Mesendoderm (in vitro differentiated cells): ENCODE results near the gene PLPP7.
A peak's percentile ranks its signal among the peaks of the same experiment; 100 is the strongest.
"Not testable (repeated sequence)": the region's sequence is repeated elsewhere in the genome, so short reads cannot be mapped to it uniquely, and the experiment has no call there.

Experiments
- DNase-seq: peaks from one replicate; pipeline ENCODE4 v3.0.0; 2013
- H2AK5ac ChIP-seq: 2 replicates; pipeline ENCODE4 v1.6.1; 2013; ENCODE audit warnings: low read length, inconsistent platforms
- H2BK120ac ChIP-seq: 2 replicates; pipeline ENCODE4 v1.6.1; 2013; ENCODE audit warnings: low read depth, mild to moderate bottlenecking, low read length, moderate library complexity, mixed read lengths
- H2BK15ac ChIP-seq: replicated peaks from 2 replicates; pipeline ENCODE4 v1.6.1; 2013; ENCODE audit warnings: low read depth, mild to moderate bottlenecking, moderate library complexity
- H2BK5ac ChIP-seq: 2 replicates; pipeline ENCODE4 v1.6.1; 2013; ENCODE audit warnings: low read length, inconsistent platforms
- H3K18ac ChIP-seq: 2 replicates; pipeline ENCODE4 v1.6.1; 2013; ENCODE audit warnings: mild to moderate bottlenecking, low read length, mixed read lengths
- H3K23ac ChIP-seq: one replicate; pipeline ENCODE4 v1.6.1; 2013; ENCODE audit warnings: low read length
- H3K27ac ChIP-seq: 2 replicates; pipeline ENCODE4 v1.5.1; 2013; ENCODE audit warnings: low read depth, mild to moderate bottlenecking, inconsistent platforms, low read length, moderate library complexity
- H3K27me3 ChIP-seq: 2 replicates; pipeline ENCODE4 v1.6.1; 2013; ENCODE audit warnings: low read length, control low read depth, mild to moderate bottlenecking, inconsistent platforms; ENCODE audit not compliant: insufficient read depth, poor library complexity
- H3K36me3 ChIP-seq: 2 replicates; pipeline ENCODE4 v1.6.1; 2013; ENCODE audit warnings: low read length, inconsistent platforms; ENCODE audit not compliant: control insufficient read depth, insufficient read depth
- H3K4ac ChIP-seq: one replicate; pipeline ENCODE4 v1.6.1; 2013; ENCODE audit warnings: low read depth, mild to moderate bottlenecking, low read length, moderate library complexity
- H3K4me1 ChIP-seq: 2 replicates; pipeline ENCODE4 v1.6.1; 2013; ENCODE audit warnings: low read depth, low read length, inconsistent platforms; ENCODE audit not compliant: control insufficient read depth
- H3K4me2 ChIP-seq: 2 replicates; pipeline ENCODE4 v1.6.1; 2013; ENCODE audit warnings: low read length
- H3K4me3 ChIP-seq: 2 replicates; pipeline ENCODE4 v1.5.1; 2013; ENCODE audit warnings: mild to moderate bottlenecking, low read length
- H3K56ac ChIP-seq: one replicate; pipeline ENCODE4 v1.6.1; 2013; ENCODE audit warnings: low read length
- H3K79me1 ChIP-seq: 2 replicates; pipeline ENCODE4 v1.6.1; 2013; ENCODE audit warnings: low read length, inconsistent platforms
- H3K79me2 ChIP-seq: 2 replicates; pipeline ENCODE4 v1.6.1; 2013; ENCODE audit warnings: mild to moderate bottlenecking, low read length; ENCODE audit not compliant: control insufficient read depth, insufficient read depth
- H3K9ac ChIP-seq: 2 replicates; pipeline ENCODE4 v1.6.1; 2013; ENCODE audit warnings: low read length, inconsistent platforms
- H4K5ac ChIP-seq: one replicate; pipeline ENCODE4 v1.6.1; 2013; ENCODE audit warnings: low read length
- H4K8ac ChIP-seq: one replicate; pipeline ENCODE4 v1.6.1; 2013; ENCODE audit warnings: low read depth, mild to moderate bottlenecking, control low read depth, low read length, moderate library complexity
- WGBS: extraction: QIAGEN DNeasy Blood & Tissue Kit; methylation state at CpG from one replicate; pipeline ENCODE4 v1.1.7; 2013; ENCODE audit warnings: low lambda C conversion rate, missing lambda C conversion rate; ENCODE audit not compliant: insufficient coverage; ENCODE audit errors: extremely low coverage; 5-methylcytosine and 5-hydroxymethylcytosine counted together

The PLPP7 gene

DNA sequence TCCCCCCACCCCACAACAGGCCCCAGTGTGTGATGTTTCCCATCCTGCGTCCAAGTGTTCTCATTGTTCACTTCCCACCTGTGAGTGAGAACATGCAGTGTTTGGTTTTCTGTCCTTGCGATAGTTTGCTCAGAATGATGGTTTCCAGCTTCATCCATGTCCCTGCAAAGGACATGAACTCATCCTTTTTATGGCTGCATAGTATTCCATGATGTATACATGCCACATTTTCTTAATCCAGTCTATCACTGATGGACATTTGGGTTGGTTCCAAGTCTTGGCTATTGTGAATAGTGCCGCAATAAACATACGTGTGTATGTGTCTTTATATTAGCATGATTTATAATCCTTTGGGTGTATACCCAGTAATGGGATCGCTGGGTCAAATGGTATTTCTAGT lies 49.7 kb downstream of the PLPP7 start:
- not testable (repeated sequence) for H3K27ac ChIP-seq, H3K79me2 ChIP-seq, H3K4me1 ChIP-seq, H3K23ac ChIP-seq, H3K27me3 ChIP-seq, H3K9ac ChIP-seq, DNase-seq, H3K4me3 ChIP-seq, H2BK120ac ChIP-seq, H3K4me2 ChIP-seq, H3K79me1 ChIP-seq, H3K4ac ChIP-seq, H3K18ac ChIP-seq, H3K36me3 ChIP-seq, H4K8ac ChIP-seq, H4K5ac ChIP-seq, H2AK5ac ChIP-seq, H3K56ac ChIP-seq, H2BK5ac ChIP-seq, H2BK15ac ChIP-seq
- no CpG with 5 or more reads among the region's 5 CpGs for WGBS

DNA sequence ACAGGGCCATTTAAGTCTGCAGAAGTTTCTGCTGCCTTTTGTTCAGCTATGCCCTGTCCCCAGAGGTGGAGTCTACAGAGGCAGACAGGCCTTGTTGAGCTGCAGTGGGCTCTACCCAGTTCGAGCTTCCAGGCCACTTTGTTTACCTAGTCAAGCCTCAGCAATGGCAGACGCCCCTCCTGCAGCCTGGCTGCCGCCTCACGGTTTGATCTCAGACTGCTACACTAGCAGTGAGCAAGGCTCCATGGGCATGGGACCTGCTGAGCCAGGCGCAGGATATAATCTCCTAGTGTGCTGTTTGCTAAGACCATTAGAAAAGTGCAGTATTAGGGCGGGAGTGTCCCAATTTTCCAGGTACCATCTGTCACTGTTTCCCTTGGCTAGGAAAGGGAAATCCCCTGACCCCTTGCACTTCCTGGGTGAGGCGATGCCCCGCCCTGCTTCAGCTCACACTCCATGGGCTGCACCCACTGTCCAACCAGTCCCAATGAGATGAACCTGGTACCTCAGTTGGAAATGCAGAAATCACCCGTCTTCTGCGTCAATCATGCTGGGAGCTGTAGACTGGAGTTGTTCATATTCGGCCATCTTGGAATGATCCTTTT lies 55.5 kb downstream of the PLPP7 start:
- not testable (repeated sequence) for H3K79me1 ChIP-seq, H2AK5ac ChIP-seq, H3K4ac ChIP-seq, H2BK120ac ChIP-seq, H3K4me2 ChIP-seq, H3K4me1 ChIP-seq, H3K4me3 ChIP-seq, H3K27me3 ChIP-seq, H3K56ac ChIP-seq, H4K8ac ChIP-seq, H3K79me2 ChIP-seq, H4K5ac ChIP-seq, H3K27ac ChIP-seq, H3K36me3 ChIP-seq, H2BK15ac ChIP-seq, DNase-seq, H3K9ac ChIP-seq, H3K23ac ChIP-seq, H2BK5ac ChIP-seq, H3K18ac ChIP-seq
- WGBS = no CpG with 5 or more reads among the region's 11 CpGs

DNA sequence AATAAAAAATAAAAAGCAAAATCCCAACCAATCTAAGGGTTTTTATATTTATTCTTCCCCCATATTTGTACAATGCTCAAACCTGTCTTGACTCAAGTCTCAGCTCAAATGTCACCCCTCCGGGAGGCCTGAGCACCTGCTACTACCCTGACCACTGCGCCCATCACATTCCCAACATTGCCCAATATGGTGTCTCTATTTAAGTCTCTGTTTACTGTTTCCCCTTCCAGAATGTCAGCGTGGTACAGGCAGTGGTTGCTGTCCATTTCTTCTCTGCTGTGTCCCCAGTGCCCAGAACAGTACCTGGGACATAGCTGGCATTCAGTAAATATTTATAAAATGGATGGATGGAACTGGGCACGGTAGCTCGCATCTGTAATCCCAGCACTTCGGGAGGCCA lies 57.0 kb downstream of the PLPP7 start:
- H3K4me3 ChIP-seq = no peak overlapping the region
- no peaks in the 10 kb centered on the region for H3K27me3 ChIP-seq
- no peak overlapping the region for H3K4me2 ChIP-seq
- no peak overlapping the region for H4K8ac ChIP-seq
- no peak overlapping the region for H3K4ac ChIP-seq
- no peaks in the 10 kb centered on the region for H3K36me3 ChIP-seq
- no peak overlapping the region for H3K27ac ChIP-seq
- no peak overlapping the region for H2BK15ac ChIP-seq
- H3K18ac ChIP-seq = no peak overlapping the region
- H3K79me2 ChIP-seq = no peaks in the 10 kb centered on the region
- H2BK5ac ChIP-seq = no peak overlapping the region
- no peak overlapping the region for H3K9ac ChIP-seq
- no peak overlapping the region for H3K56ac ChIP-seq
- H3K23ac ChIP-seq = no peak overlapping the region
- H4K5ac ChIP-seq = no peak overlapping the region
- H2BK120ac ChIP-seq = no peak overlapping the region
- no peak overlapping the region for H2AK5ac ChIP-seq
- no peak for DNase-seq
- peaks cover 3% of the 10 kb centered on the region for H3K4me1 ChIP-seq
- no peaks in the 10 kb centered on the region for H3K79me1 ChIP-seq
- WGBS = no CpG with 5 or more reads among the region's 6 CpGs

DNA sequence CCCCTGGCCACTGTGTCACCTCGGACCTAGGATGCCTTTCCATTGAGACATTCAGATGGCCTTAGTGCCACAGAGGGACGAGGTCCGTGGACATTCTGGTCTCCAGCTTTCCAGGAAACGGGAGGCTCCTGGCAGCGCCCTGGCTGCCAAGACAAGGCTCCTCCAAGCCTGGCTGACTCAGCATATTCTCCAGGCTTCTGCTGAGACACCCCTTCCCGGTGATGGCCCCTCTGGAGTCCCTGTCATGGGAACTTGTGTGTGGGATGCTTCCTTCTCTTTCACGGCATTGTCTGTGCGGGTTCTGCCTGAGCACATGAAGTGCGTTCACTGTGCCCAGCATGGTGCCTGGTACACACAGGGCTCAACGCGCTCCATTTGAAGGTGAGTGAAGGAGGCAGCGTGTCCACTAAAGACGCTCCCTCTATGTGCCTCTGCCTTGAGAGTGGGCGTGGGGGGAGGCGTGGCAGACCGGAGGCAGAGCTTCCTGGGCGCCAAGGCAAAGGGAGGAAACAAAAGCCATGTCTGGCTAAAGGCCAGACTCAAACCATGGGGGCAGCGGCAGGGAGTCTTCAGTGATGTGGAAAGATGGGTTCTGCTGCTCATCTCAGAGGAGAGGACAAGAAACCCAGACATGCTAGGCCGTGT lies 58.0 kb downstream of the PLPP7 start:
- no peak overlapping the region for H3K27ac ChIP-seq
- H3K18ac ChIP-seq = no peak overlapping the region
- H3K4ac ChIP-seq = no peak overlapping the region
- no peak overlapping the region for H2AK5ac ChIP-seq
- H3K27me3 ChIP-seq = no peaks in the 10 kb centered on the region
- H3K9ac ChIP-seq = no peak overlapping the region
- H3K79me1 ChIP-seq = no peaks in the 10 kb centered on the region
- H3K56ac ChIP-seq = peak overlapping the region; percentile 46
- H3K4me1 ChIP-seq = peaks cover 3% of the 10 kb centered on the region
- H2BK120ac ChIP-seq = no peak overlapping the region
- WGBS = no CpG with 5 or more reads among the region's 19 CpGs
- no peak overlapping the region for H3K23ac ChIP-seq
- H3K4me3 ChIP-seq = no peak overlapping the region
- no peak overlapping the region for H2BK15ac ChIP-seq
- H3K4me2 ChIP-seq = no peak overlapping the region
- H2BK5ac ChIP-seq = no peak overlapping the region
- no peak overlapping the region for H4K8ac ChIP-seq
- H4K5ac ChIP-seq = no peak overlapping the region
- H3K79me2 ChIP-seq = no peaks in the 10 kb centered on the region
- H3K36me3 ChIP-seq = no peaks in the 10 kb centered on the region
- DNase-seq = no peak

DNA sequence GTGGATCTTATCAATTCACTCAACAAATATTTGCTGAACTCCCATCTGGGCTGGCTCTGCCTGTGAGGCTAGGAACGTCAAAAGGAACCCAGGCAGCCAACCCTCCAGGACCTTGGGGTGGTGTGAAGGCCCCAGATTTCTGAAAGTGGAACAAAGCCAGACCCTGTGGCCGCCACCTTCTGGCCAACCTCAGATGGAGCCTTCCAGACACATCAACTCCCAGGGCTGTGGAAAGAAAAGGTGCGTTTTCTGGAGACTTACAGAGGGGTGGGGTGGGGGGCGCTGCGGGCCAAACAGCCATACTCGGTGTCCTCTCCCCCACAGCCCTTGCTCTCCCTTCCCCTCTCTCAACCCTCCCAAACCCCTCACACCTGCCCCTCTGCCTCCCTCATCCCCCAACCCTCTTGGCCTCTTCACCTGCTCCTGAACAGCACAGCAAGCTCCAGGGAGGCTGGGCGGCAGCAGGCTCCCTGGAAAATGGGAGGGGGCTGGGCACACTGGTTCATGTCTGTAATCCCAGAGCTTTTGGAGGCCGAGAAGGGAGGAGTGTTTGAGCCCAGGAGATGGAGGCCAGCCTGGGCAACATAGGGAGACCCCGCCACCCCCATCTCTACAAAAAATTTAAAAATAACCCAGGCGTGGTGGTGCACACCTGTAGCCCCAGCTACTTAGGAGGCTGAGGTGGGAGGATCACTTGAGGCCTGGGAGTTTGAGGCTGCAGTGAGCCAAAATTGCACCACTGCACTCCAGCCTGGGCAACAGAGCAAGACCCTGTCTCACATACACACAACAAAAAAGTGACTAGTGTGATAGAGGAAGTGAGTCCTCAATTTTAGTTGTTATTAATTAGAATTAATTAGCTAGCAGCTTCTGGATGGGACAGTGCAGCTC lies 59.4 kb downstream of the PLPP7 start:
- no peak overlapping the region for H2BK120ac ChIP-seq
- no peak overlapping the region for H2AK5ac ChIP-seq
- no peaks in the 10 kb centered on the region for H3K36me3 ChIP-seq
- no peak overlapping the region for H3K4me2 ChIP-seq
- no peak overlapping the region for H3K56ac ChIP-seq
- H3K18ac ChIP-seq = no peak overlapping the region
- peaks cover 3% of the 10 kb centered on the region for H3K4me1 ChIP-seq
- H4K8ac ChIP-seq = no peak overlapping the region
- H3K27ac ChIP-seq = no peak overlapping the region
- H3K79me1 ChIP-seq = no peaks in the 10 kb centered on the region
- H3K9ac ChIP-seq = no peak overlapping the region
- no peak overlapping the region for H2BK15ac ChIP-seq
- no peak overlapping the region for H3K4ac ChIP-seq
- no peak overlapping the region for H4K5ac ChIP-seq
- WGBS = no CpG with 5 or more reads among the region's 10 CpGs
- no peak overlapping the region for H2BK5ac ChIP-seq
- no peaks in the 10 kb centered on the region for H3K79me2 ChIP-seq
- H3K27me3 ChIP-seq = no peaks in the 10 kb centered on the region
- H3K23ac ChIP-seq = no peak overlapping the region
- peak; percentile 46 for DNase-seq
- H3K4me3 ChIP-seq = no peak overlapping the region
